B cell (primary cell): ENCODE data around the gene SETBP1. TPM values are rescaled to one million over a fixed set of nuclear protein-coding genes. Genes with fewer than 3 reads are reported as not detected.

Experiments used
- ATAC-seq: fragments of 200-7000 bp; cut with Tn5 transposase; one replicate; pipeline ENCODE4 v1.10.0; 2021; ENCODE audit warnings: low read depth, mild to moderate bottlenecking, moderate number of reproducible peaks, moderate library complexity
- CTCF ChIA-PET: fragments of 350-600 bp; sonication (Branson Sonifier 250); formaldehyde crosslinking; loops from one replicate; lab custom pipeline; 2021; ENCODE audit warnings: antibody characterized with exemption, inconsistent platforms; lab: Charles Lee
- POLR2A ChIA-PET: fragments of 350-600 bp; sonication (Branson Sonifier 250); formaldehyde crosslinking; loops from one replicate; lab custom pipeline; 2021; ENCODE audit warnings: antibody characterized with exemption; lab: Charles Lee
- DNase-seq: peaks from one replicate; pipeline ENCODE4 v3.0.0; 2013
- H2AFZ ChIP-seq: 2 replicates; pipeline ENCODE4 v1.6.1; 2012; ENCODE audit warnings: mild to moderate bottlenecking, low read depth, low read length; ENCODE audit not compliant: insufficient read depth, poor library complexity, severe bottlenecking
- H3K27ac ChIP-seq, 2 donors: 1 replicate in 1 of 2; 2 replicates in 1 of 2; pipeline ENCODE4 v1.5.1; 2012 to 2013; ENCODE audit warnings: low read length in 2 of 2, mild to moderate bottlenecking in 2 of 2, moderate library complexity in 1 of 2
- H3K27me3 ChIP-seq, 4 experiments: fragments of 200-600 bp in 1 of 4; sonication (generic) in 1 of 4; replicated peaks in 1 of 4; 1 replicate in 2 of 4; 2 replicates in 2 of 4; pipeline versions ENCODE4 v1.6.1 to v1.7.0; 2013 to 2016; ENCODE audit warnings: low read length in 3 of 4, mild to moderate bottlenecking in 2 of 4, mixed read lengths in 1 of 4, moderate library complexity in 1 of 4; ENCODE audit not compliant: insufficient read depth in 4 of 4, control insufficient read depth in 3 of 4; ENCODE audit errors: control extremely low read depth in 1 of 4
- H3K36me3 ChIP-seq, 2 experiments: replicated peaks in 1 of 2; 1 replicate in 1 of 2; 2 replicates in 1 of 2; pipeline versions ENCODE4 v1.6.1 to v1.7.1; 2013; ENCODE audit warnings: low read length in 1 of 2; ENCODE audit not compliant: insufficient read depth in 2 of 2, control insufficient read depth in 1 of 2; ENCODE audit errors: control extremely low read depth in 1 of 2, extremely low read depth in 1 of 2
- H3K4me1 ChIP-seq, 2 donors: fragments of 200-600 bp in 1 of 2; sonication (generic) in 1 of 2; 1 replicate in 1 of 2; 2 replicates in 1 of 2; pipeline versions ENCODE4 v1.5.1 to v1.6.1; 2013 to 2017; ENCODE audit warnings: low read length in 2 of 2; ENCODE audit not compliant: control insufficient read depth in 2 of 2, insufficient read depth in 2 of 2
- H3K4me2 ChIP-seq: replicated peaks from 2 replicates; pipeline ENCODE3; 2012; ENCODE audit warnings: mild to moderate bottlenecking, low read depth, low read length; ENCODE audit not compliant: poor library complexity, severe bottlenecking
- H3K4me3 ChIP-seq, 5 experiments: fragments of 200-600 bp in 1 of 5; sonication (generic) in 1 of 5; 1 replicate in 3 of 5; 2 replicates in 2 of 5; pipeline versions ENCODE4 v1.5.1 to v1.7.0; 2011 to 2016; ENCODE audit warnings: low read length in 4 of 5, mild to moderate bottlenecking in 4 of 5, low read depth in 2 of 5, control low read depth in 1 of 5, moderate library complexity in 1 of 5; ENCODE audit not compliant: insufficient read depth in 1 of 5; ENCODE audit errors: control extremely low read depth in 1 of 5, extremely low read depth in 1 of 5
- H3K79me2 ChIP-seq: fragments of 200-600 bp; sonication (generic); one replicate; pipeline ENCODE4 v1.6.0; 2016; ENCODE audit warnings: low read length; ENCODE audit not compliant: control insufficient read depth, insufficient read depth
- H3K9ac ChIP-seq: fragments of 200-600 bp; sonication (generic); 2 replicates; pipeline ENCODE4 v1.6.1; 2017; ENCODE audit warnings: mild to moderate bottlenecking, low read length, moderate library complexity
- H3K9me3 ChIP-seq, 3 donors: one replicate each; pipeline versions ENCODE4 v1.6.1 to v1.7.1; 2013; ENCODE audit warnings: low read length in 2 of 3; ENCODE audit not compliant: control insufficient read depth in 2 of 3, insufficient read depth in 1 of 3; ENCODE audit errors: control extremely low read depth in 1 of 3
- H4K20me1 ChIP-seq: 2 replicates; pipeline ENCODE4 v1.6.0; 2012; ENCODE audit warnings: mild to moderate bottlenecking, low read length; ENCODE audit not compliant: insufficient read depth, control insufficient read depth, poor library complexity, severe bottlenecking
- H3K27ac Mint-ChIP-seq: one replicate; pipeline ENCODE4 v1.8.0; 2021; ENCODE audit warnings: mixed read lengths
- H3K27me3 Mint-ChIP-seq: one replicate; pipeline ENCODE4 v1.8.0; 2021; ENCODE audit warnings: mixed read lengths
- H3K4me1 Mint-ChIP-seq: one replicate; pipeline ENCODE4 v1.8.0; 2021; ENCODE audit warnings: mixed read lengths
- H3K4me3 Mint-ChIP-seq: one replicate; pipeline ENCODE4 v1.8.0; 2021; ENCODE audit warnings: mixed read lengths
- H3K9me3 Mint-ChIP-seq: one replicate; pipeline ENCODE4 v1.8.0; 2022; ENCODE audit warnings: mixed read lengths; ENCODE audit not compliant: insufficient read depth
- CTCF ChIP-seq: fragments of 200-600 bp; IDR thresholded peaks from one replicate; pipeline ENCODE4 v1.8.0; 2022; ENCODE audit warnings: antibody characterized with exemption, mild to moderate bottlenecking
- EZH2 ChIP-seq: IDR thresholded peaks from 2 replicates; pipeline ENCODE4 v1.6.1; 2012; ENCODE audit warnings: borderline replicate concordance, low read depth, mild to moderate bottlenecking, moderate library complexity, low read length; ENCODE audit not compliant: insufficient read depth, poor library complexity, severe bottlenecking
- WGBS: methylation state at CpG from one replicate; pipeline ENCODE4 v1.1.5; 2013; ENCODE audit warnings: missing lambda C conversion rate; ENCODE audit not compliant: insufficient coverage; 5-methylcytosine and 5-hydroxymethylcytosine counted together
- intact Hi-C: fragments of 100-400 bp; cut with micrococcal nuclease; formaldehyde crosslinking; loops from one replicate; pipeline ENCODE4 v1.10.0; 2022
- polyA plus RNA-seq: library from polyadenylated mRNA; depleted of rRNA; stranded (reverse); fragments of >200 nt; gene quantifications from 2 replicates; pipeline ENCODE4 v1.2.3, GENCODE V29; 2012
- total RNA-seq, 2 donors: library from RNA; stranded (reverse); fragments of 120-200 nt in 1 of 2; gene quantifications; 1 replicate in 1 of 2; 2 replicates in 1 of 2; pipeline versions ENCODE4 v1.2.3 to v1.2.4, GENCODE V29; 2013 to 2022

SETBP1 gene
- total and polyA plus RNA-seq, 2 donors (not counting 1 experiment from before 2014, with no cell fraction given): 15.1 to 129 TPM

GRCh38 chr18:44900627-44901026 lies 219.9 kb downstream of the SETBP1 start:
- CTCF ChIA-PET: interaction anchor here (0.7 to 2.2 kb wide), 2 partner anchors 222 to 312 kb away, joined by 3 to 4 read pairs; no protein-coding TSS in a partner anchor
- TF ChIP-seq CTCF (no peak), EZH2 (no peak)
- no peak overlapping the region for H3K4me3 ChIP-seq
- intact Hi-C loops: loop anchor here (10.0 kb wide), 1 partner anchor 314 kb away; no protein-coding TSS in a partner anchor
- Mint-ChIP-seq H3K9me3 (no peaks in the 10 kb centered on the region), H3K27ac (no peak overlapping the region), H3K4me3 (no peak overlapping the region), H3K4me1 (peaks cover 36% of the 10 kb centered on the region), H3K27me3 (no peaks in the 10 kb centered on the region)
- peaks cover 0 to 13% of the 10 kb centered on the region in 2 experiments for H3K36me3 ChIP-seq
- DNase-seq (no peak), ATAC-seq (no peak)
- WGBS: no CpG with 5 or more reads among the region's 3 CpGs
- H3K27ac ChIP-seq: no peak overlapping the region
- no peak overlapping the region for H3K9ac ChIP-seq
- H4K20me1 ChIP-seq: peaks cover 17% of the 10 kb centered on the region
- no peak overlapping the region for H3K4me2 ChIP-seq
- H3K9me3 ChIP-seq: peaks cover 0 to 6% (median 1%) of the 10 kb centered on the region in 3 donors
- H3K4me1 ChIP-seq: peaks cover 0 to 6% of the 10 kb centered on the region in 2 donors
- peaks cover 61% of the 10 kb centered on the region for H3K79me2 ChIP-seq
- POLR2A ChIA-PET: interaction anchor here (0.7 kb wide), 1 partner anchor 141 kb away, joined by 3 read pairs; no protein-coding TSS in a partner anchor
- no peak overlapping the region for H2AFZ ChIP-seq
- no peaks in the 10 kb centered on the region for H3K27me3 ChIP-seq

- intact Hi-C loops: loop anchor here (10.0 kb wide), 1 partner anchor 314 kb away; no protein-coding TSS in a partner anchor
- ATAC-seq: no peak
- Mint-ChIP-seq H3K4me1 (peaks cover 38% of the 10 kb centered on the region), H3K9me3 (no peaks in the 10 kb centered on the region), H3K4me3 (no peak overlapping the region), H3K27ac (no peak overlapping the region), H3K27me3 (no peaks in the 10 kb centered on the region)
- H3K36me3 ChIP-seq: peaks cover 0 to 13% of the 10 kb centered on the region in 2 experiments
- CTCF ChIA-PET: interaction anchor here (0.7 to 2.2 kb wide), 2 partner anchors 222 to 312 kb away, joined by 3 to 4 read pairs; no protein-coding TSS in a partner anchor
- H2AFZ ChIP-seq: no peak overlapping the region
- H3K9me3 ChIP-seq: peaks cover 0 to 6% (median 1%) of the 10 kb centered on the region in 3 donors
- POLR2A ChIA-PET: no interaction called here
- no peak for DNase-seq
- H4K20me1 ChIP-seq: peaks cover 17% of the 10 kb centered on the region
- H3K4me1 ChIP-seq: peaks cover 0 to 6% of the 10 kb centered on the region in 2 donors
- no CpG with 5 or more reads among the region's 2 CpGs for WGBS
- no peak for TF ChIP-seq EZH2
- TF ChIP-seq CTCF: no peak
- H3K4me2 ChIP-seq: no peak overlapping the region
- no peak overlapping the region for H3K4me3 ChIP-seq
- no peak overlapping the region for H3K9ac ChIP-seq
- H3K27me3 ChIP-seq: no peaks in the 10 kb centered on the region
- H3K27ac ChIP-seq: no peak overlapping the region
- peaks cover 62% of the 10 kb centered on the region for H3K79me2 ChIP-seq
Measured at GRCh38 chr18:44901283-44901682, 220.6 kb downstream of the SETBP1 start.
